ENCODE measurements around the gene PTCH1.

Gene PTCH1

DNA sequence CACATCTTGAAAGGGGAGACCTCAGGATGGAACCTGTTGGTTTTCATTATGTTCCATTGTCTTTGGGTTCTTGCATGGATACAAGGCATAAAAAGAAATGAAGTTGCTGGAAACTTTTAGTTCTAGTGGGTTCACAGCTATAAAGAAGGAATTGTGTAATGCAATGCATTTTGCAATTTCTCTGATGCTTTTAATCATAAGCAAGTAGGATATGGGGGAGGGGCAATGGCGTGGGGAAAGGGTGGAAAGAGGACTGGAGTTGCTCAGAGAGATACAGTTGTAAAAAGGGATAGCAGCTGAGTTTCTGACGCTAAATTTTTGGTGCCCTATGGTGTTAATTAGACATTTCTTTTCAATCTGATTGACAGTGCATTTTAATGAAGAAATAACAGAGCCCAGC is 110.7 kb downstream of the PTCH1 start:
- no peak for TF ChIP-seq CTCF (IDR thresholded peaks at IDR 0.05; ENCODE audit: low read depth, low read length)
- in situ Hi-C loops (cut with HindIII; ENCODE audit: low sequenced_read_pairs) = no loop called here
- no peak for DNase-seq (ENCODE audit: low read depth, low spot score)
- H3K4me3 ChIP-seq (ENCODE audit: low read depth, low read length) = no peak overlapping the region

DNA sequence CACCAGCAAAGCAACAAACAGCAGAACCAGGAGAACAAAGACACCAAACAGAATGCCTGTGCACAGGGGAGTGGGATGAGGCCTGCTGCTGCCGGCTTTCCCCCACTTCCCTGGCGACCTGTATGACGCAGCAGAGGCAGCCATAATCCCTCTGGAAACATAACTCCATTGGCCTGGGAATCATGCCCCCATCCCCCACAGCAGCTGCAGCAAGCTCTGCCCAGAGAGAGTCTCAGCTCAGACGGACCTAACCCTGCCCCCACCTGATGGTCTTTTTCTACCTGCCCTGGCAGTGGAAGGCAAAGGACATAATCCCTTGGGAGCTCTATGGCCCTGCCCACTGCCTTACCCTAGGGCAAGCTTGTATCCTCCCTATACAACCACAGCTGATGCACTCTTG is 117.5 kb downstream of the PTCH1 start:
- in situ Hi-C loops (cut with HindIII; ENCODE audit: low sequenced_read_pairs) = no loop called here
- no peak overlapping the region for H3K4me3 ChIP-seq (ENCODE audit: low read depth, low read length)
- no peak for DNase-seq (ENCODE audit: low read depth, low spot score)
- TF ChIP-seq CTCF (IDR thresholded peaks at IDR 0.05; ENCODE audit: low read depth, low read length) = no peak
